H1 (cell line): Measurements from ENCODE around the gene DENND6B. TPM values are rescaled to one million over a fixed set of nuclear protein-coding genes. Genes with fewer than 3 reads are reported as not detected.

ENCODE experiments used
- EZH2 ChIP-seq: fragments of 200-600 bp; sonication (generic); IDR thresholded peaks from 2 replicates; pipeline ENCODE4 v1.7.1; 2012; ENCODE audit warnings: low read depth, mild to moderate bottlenecking, moderate library complexity, low read length, inconsistent platforms; ENCODE audit not compliant: severe bottlenecking
- polyA plus RNA-seq, 7 experiments: library from polyadenylated mRNA; depleted of rRNA in 3 of 7; stranded (reverse) in 5 of 7; unstranded in 2 of 7; fragments of >200 nt in 5 of 7; fragments of 200-250 nt in 2 of 7; gene quantifications; 1 replicate in 5 of 7; 2 replicates in 1 of 7; 4 replicates in 1 of 7; pipeline versions ENCODE4 v1.2.1 to v1.2.3, GENCODE V29; 2011 to 2013; ENCODE audit warnings: missing spikeins in 2 of 7, mixed read lengths in 2 of 7
- total RNA-seq: library from RNA; stranded (reverse); fragmentation: NEBNext Ultra II Directional; extraction: Animal tissue kit (Norgen Biotek cat#: 25700); gene quantifications from 2 replicates; pipeline ENCODE4 v1.2.1, GENCODE V29; 2021

DENND6B gene
- total and polyA plus RNA-seq, 2 of the 8 experiments (the other 6 are each of a cell fraction or from before 2014, with no cell fraction given) = 1.1 to 1.9 TPM

DNA sequence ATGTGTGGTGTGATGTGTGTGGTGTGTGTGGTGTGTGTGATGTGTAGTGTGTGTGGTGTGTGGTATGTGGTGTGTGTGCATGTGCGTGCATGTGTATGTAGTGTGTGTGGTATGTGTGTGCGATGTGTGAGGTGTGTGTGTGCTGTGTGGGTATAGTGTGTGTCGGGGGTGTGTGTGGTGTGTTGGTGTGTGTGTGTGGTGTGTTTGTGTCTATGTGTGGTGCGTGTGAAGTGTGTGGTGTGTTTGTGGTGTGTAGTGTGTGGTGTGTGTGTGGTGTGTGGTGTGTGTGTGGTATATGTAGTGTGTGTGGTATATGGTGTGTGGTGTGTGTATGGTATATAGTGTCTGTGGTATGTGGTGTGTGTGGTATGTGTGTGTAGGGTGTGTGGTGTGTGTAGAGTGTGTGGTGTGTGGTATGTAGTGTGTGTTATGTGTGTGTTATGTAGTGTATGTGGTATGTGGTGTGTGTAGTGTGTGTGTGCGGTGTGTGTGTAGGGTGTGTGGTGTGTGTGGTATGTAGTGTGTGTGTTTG, 11.3 kb upstream of the DENND6B start (continued):
- TF ChIP-seq EZH2 = no peak
